ENCODE measurements around the gene CDK14.

The CDK14 gene

GRCh38 chr7:90933041-90933440 lies 336.9 kb downstream of the CDK14 start:
- H4K20me1 ChIP-seq (ENCODE audit: insufficient read depth, low read length) = no peaks in the 10 kb centered on the region
- no peaks in the 10 kb centered on the region for H3K36me3 ChIP-seq (ENCODE audit: insufficient read depth, low read length)
- H3K4me3 ChIP-seq (ENCODE audit: low read depth in 1 of 2, low read length in 2 of 2) = no peak overlapping the region
- no peak overlapping the region for H3K9ac ChIP-seq (ENCODE audit: low read depth, low read length)
- H3K27me3 ChIP-seq (ENCODE audit: insufficient read depth, low read length, poor library complexity) = no peaks in the 10 kb centered on the region
- TF ChIP-seq, protein P1, sequence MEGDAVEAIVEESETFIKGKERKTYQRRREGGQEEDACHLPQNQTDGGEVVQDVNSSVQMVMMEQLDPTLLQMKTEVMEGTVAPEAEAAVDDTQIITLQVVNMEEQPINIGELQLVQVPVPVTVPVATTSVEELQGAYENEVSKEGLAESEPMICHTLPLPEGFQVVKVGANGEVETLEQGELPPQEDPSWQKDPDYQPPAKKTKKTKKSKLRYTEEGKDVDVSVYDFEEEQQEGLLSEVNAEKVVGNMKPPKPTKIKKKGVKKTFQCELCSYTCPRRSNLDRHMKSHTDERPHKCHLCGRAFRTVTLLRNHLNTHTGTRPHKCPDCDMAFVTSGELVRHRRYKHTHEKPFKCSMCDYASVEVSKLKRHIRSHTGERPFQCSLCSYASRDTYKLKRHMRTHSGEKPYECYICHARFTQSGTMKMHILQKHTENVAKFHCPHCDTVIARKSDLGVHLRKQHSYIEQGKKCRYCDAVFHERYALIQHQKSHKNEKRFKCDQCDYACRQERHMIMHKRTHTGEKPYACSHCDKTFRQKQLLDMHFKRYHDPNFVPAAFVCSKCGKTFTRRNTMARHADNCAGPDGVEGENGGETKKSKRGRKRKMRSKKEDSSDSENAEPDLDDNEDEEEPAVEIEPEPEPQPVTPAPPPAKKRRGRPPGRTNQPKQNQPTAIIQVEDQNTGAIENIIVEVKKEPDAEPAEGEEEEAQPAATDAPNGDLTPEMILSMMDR (IDR thresholded peaks at IDR 0.05; ENCODE audit: borderline replicate concordance, extremely low read depth, low read length, poor library complexity, severe bottlenecking) = no peak
- no peak for TF ChIP-seq EZH2 (IDR thresholded peaks at IDR 0.05; ENCODE audit: borderline replicate concordance, low read depth, low read length, severe bottlenecking)
- no peak for ATAC-seq (ENCODE audit: insufficient read depth, low read depth)
- H3K4me2 ChIP-seq (ENCODE audit: insufficient read depth, low read length) = no peak overlapping the region
- H2AFZ ChIP-seq (ENCODE audit: low read depth, low read length) = no peak overlapping the region
- no peaks in the 10 kb centered on the region for H3K9me3 ChIP-seq (ENCODE audit: insufficient read depth, low read length, severe bottlenecking)
- H3K4me1 ChIP-seq (ENCODE audit: insufficient read depth, low read length) = no peaks in the 10 kb centered on the region
- no peak for DNase-seq
- no peak overlapping the region for H3K27ac ChIP-seq (ENCODE audit: low read length)
- no peaks in the 10 kb centered on the region for H3K79me2 ChIP-seq (ENCODE audit: insufficient read depth, low read length)

GRCh38 chr7:90933984-90934383 lies 337.9 kb downstream of the CDK14 start:
- no peak overlapping the region for H3K4me3 ChIP-seq (ENCODE audit: low read depth in 1 of 2, low read length in 2 of 2)
- H3K27me3 ChIP-seq (ENCODE audit: insufficient read depth, low read length, poor library complexity) = no peaks in the 10 kb centered on the region
- no peaks in the 10 kb centered on the region for H3K4me1 ChIP-seq (ENCODE audit: insufficient read depth, low read length)
- DNase-seq (no peak), ATAC-seq (ENCODE audit: insufficient read depth, low read depth) (no peak)
- H2AFZ ChIP-seq (ENCODE audit: low read depth, low read length) = no peak overlapping the region; the same call in 1 of the 2 replicates
- H3K36me3 ChIP-seq (ENCODE audit: insufficient read depth, low read length) = no peaks in the 10 kb centered on the region
- H4K20me1 ChIP-seq (ENCODE audit: insufficient read depth, low read length) = no peaks in the 10 kb centered on the region
- H3K9me3 ChIP-seq (ENCODE audit: insufficient read depth, low read length, severe bottlenecking) = no peaks in the 10 kb centered on the region
- H3K4me2 ChIP-seq (ENCODE audit: insufficient read depth, low read length) = no peak overlapping the region
- no peak for TF ChIP-seq EZH2 (IDR thresholded peaks at IDR 0.05; ENCODE audit: borderline replicate concordance, low read depth, low read length, severe bottlenecking)
- TF ChIP-seq, protein P1 (IDR thresholded peaks at IDR 0.05; ENCODE audit: borderline replicate concordance, extremely low read depth, low read length, poor library complexity, severe bottlenecking) = no peak
- no peak overlapping the region for H3K27ac ChIP-seq (ENCODE audit: low read length)
- no peaks in the 10 kb centered on the region for H3K79me2 ChIP-seq (ENCODE audit: insufficient read depth, low read length)
- H3K9ac ChIP-seq (ENCODE audit: low read depth, low read length) = no peak overlapping the region

DNA sequence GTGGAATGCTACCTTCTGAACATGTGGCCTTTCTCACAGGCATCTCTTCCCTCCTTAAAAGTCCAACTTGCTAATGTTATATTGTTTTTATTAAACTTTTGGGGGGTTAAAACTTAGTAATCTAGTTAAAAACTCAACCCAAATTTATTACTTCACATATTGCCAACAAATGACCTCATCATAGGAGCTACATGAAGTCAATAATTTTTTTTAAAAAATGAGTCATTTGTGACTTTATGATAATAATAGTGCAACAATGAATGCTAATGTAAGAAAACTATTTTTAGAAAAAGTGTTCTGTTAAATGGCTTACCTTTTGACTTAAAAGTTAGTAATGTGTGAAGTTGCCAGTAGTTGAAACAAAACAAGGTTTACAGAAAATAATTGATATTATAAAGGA lies 342.2 kb downstream of the CDK14 start:
- DNase-seq = no peak
- no peaks in the 10 kb centered on the region for H3K27me3 ChIP-seq (ENCODE audit: insufficient read depth, low read length, poor library complexity)
- no peak overlapping the region for H3K27ac ChIP-seq (ENCODE audit: low read length)
- no peak overlapping the region for H3K9ac ChIP-seq (ENCODE audit: low read depth, low read length)
- H2AFZ ChIP-seq (ENCODE audit: low read depth, low read length) = no peak overlapping the region
- no peak overlapping the region for H3K4me3 ChIP-seq (ENCODE audit: low read depth in 1 of 2, low read length in 2 of 2)
- H3K79me2 ChIP-seq (ENCODE audit: insufficient read depth, low read length) = no peaks in the 10 kb centered on the region
- TF ChIP-seq, protein P1 (IDR thresholded peaks at IDR 0.05; ENCODE audit: borderline replicate concordance, extremely low read depth, low read length, poor library complexity, severe bottlenecking) = no peak
- no peak for TF ChIP-seq EZH2 (IDR thresholded peaks at IDR 0.05; ENCODE audit: borderline replicate concordance, low read depth, low read length, severe bottlenecking)
- ATAC-seq (ENCODE audit: insufficient read depth, low read depth) = no peak
- no peaks in the 10 kb centered on the region for H3K9me3 ChIP-seq (ENCODE audit: insufficient read depth, low read length, severe bottlenecking)
- no peaks in the 10 kb centered on the region for H3K36me3 ChIP-seq (ENCODE audit: insufficient read depth, low read length)
- no peak overlapping the region for H3K4me2 ChIP-seq (ENCODE audit: insufficient read depth, low read length)
- H4K20me1 ChIP-seq (ENCODE audit: insufficient read depth, low read length) = no peaks in the 10 kb centered on the region
- H3K4me1 ChIP-seq (ENCODE audit: insufficient read depth, low read length) = no peaks in the 10 kb centered on the region

GRCh38 chr7:90939666-90940065 lies 343.5 kb downstream of the CDK14 start:
- H3K4me3 ChIP-seq (ENCODE audit: low read depth in 1 of 2, low read length in 2 of 2) = no peak overlapping the region
- H2AFZ ChIP-seq (ENCODE audit: low read depth, low read length) = no peak overlapping the region
- H4K20me1 ChIP-seq (ENCODE audit: insufficient read depth, low read length) = no peaks in the 10 kb centered on the region
- H3K27me3 ChIP-seq (ENCODE audit: insufficient read depth, low read length, poor library complexity) = no peaks in the 10 kb centered on the region
- no peaks in the 10 kb centered on the region for H3K36me3 ChIP-seq (ENCODE audit: insufficient read depth, low read length)
- H3K9me3 ChIP-seq (ENCODE audit: insufficient read depth, low read length, severe bottlenecking) = no peaks in the 10 kb centered on the region
- no peaks in the 10 kb centered on the region for H3K4me1 ChIP-seq (ENCODE audit: insufficient read depth, low read length)
- ATAC-seq (ENCODE audit: insufficient read depth, low read depth) (no peak), DNase-seq (no peak)
- no peaks in the 10 kb centered on the region for H3K79me2 ChIP-seq (ENCODE audit: insufficient read depth, low read length)
- no peak overlapping the region for H3K9ac ChIP-seq (ENCODE audit: low read depth, low read length)
- TF ChIP-seq, protein P1 (IDR thresholded peaks at IDR 0.05; ENCODE audit: borderline replicate concordance, extremely low read depth, low read length, poor library complexity, severe bottlenecking) = no peak
- TF ChIP-seq EZH2 (IDR thresholded peaks at IDR 0.05; ENCODE audit: borderline replicate concordance, low read depth, low read length, severe bottlenecking) = no peak
- H3K27ac ChIP-seq (ENCODE audit: low read length) = no peak overlapping the region
- no peak overlapping the region for H3K4me2 ChIP-seq (ENCODE audit: insufficient read depth, low read length)

All from DND-41 (cell line).